Neural progenitor cell (in vitro differentiated cells): ENCODE measurements around the gene HSPB1. TPM values are rescaled to one million over a fixed set of nuclear protein-coding genes. Genes with fewer than 3 reads are reported as not detected.
"Not testable (repeated sequence)": the region's sequence is repeated elsewhere in the genome, so short reads cannot be mapped to it uniquely, and the experiment has no call there.

Experiments
- DNase-seq: peaks from one replicate; pipeline ENCODE4 v3.0.0-alpha.2; 2016; ENCODE audit warnings: low spot score
- H2AFZ ChIP-seq: fragments of 200-600 bp; sonication (generic); replicated peaks from 2 replicates; pipeline ENCODE4 v1.6.1; 2016; ENCODE audit warnings: antibody characterized with exemption
- H3F3A ChIP-seq: fragments of 200-600 bp; sonication (generic); 2 replicates; pipeline ENCODE4 v1.6.1; 2016; ENCODE audit warnings: antibody characterized with exemption, low read depth
- H3K27ac ChIP-seq: fragments of 200-600 bp; sonication (generic); 2 replicates; pipeline ENCODE4 v1.5.1; 2016; ENCODE audit warnings: mild to moderate bottlenecking
- H3K27me3 ChIP-seq: fragments of 200-600 bp; sonication (generic); 2 replicates; pipeline ENCODE4 v1.6.1; 2016; ENCODE audit warnings: mild to moderate bottlenecking, moderate library complexity
- H3K36me3 ChIP-seq: fragments of 200-600 bp; sonication (generic); 2 replicates; pipeline ENCODE4 v1.5.1; 2016
- H3K4me1 ChIP-seq: fragments of 200-600 bp; sonication (generic); 2 replicates; pipeline ENCODE4 v1.6.1; 2016; ENCODE audit warnings: mixed run types
- H3K4me2 ChIP-seq: fragments of 200-600 bp; sonication (generic); 2 replicates; pipeline ENCODE4 v1.6.1; 2016
- H3K4me3 ChIP-seq: fragments of 200-600 bp; sonication (generic); 2 replicates; pipeline ENCODE4 v1.5.1; 2016
- H3K79me2 ChIP-seq: fragments of 200-600 bp; sonication (generic); 2 replicates; pipeline ENCODE4 v1.6.1; 2016; ENCODE audit warnings: low read depth
- H3K9ac ChIP-seq: fragments of 200-600 bp; sonication (generic); 2 replicates; pipeline ENCODE4 v1.6.1; 2016
- H3K9me3 ChIP-seq: fragments of 200-600 bp; sonication (generic); 2 replicates; pipeline ENCODE4 v1.5.1; 2016; ENCODE audit warnings: low read depth
- H4K20me1 ChIP-seq: fragments of 200-600 bp; sonication (generic); 2 replicates; pipeline ENCODE4 v1.6.1; 2016; ENCODE audit warnings: low read depth
- H3K27ac Mint-ChIP-seq: 3 replicates; pipeline ENCODE4 v1.8.0; 2021; ENCODE audit warnings: mixed read lengths
- H3K27me3 Mint-ChIP-seq: 2 replicates; pipeline ENCODE4 v1.8.0; 2022; ENCODE audit warnings: low read depth, mild to moderate bottlenecking, inconsistent platforms, moderate library complexity, mixed read lengths; ENCODE audit not compliant: insufficient read depth
- H3K36me3 Mint-ChIP-seq: 3 replicates; pipeline ENCODE4 v1.8.0; 2021; ENCODE audit warnings: mixed read lengths
- H3K4me1 Mint-ChIP-seq: 3 replicates; pipeline ENCODE4 v1.8.0; 2021; ENCODE audit warnings: mixed read lengths
- H3K4me3 Mint-ChIP-seq: 3 replicates; pipeline ENCODE4 v1.8.0; 2021; ENCODE audit warnings: mild to moderate bottlenecking, moderate library complexity, mixed read lengths
- H3K9me3 Mint-ChIP-seq: 3 replicates; pipeline ENCODE4 v1.8.0; 2020; ENCODE audit warnings: mixed read lengths
- EZH2 ChIP-seq: fragments of 200-600 bp; sonication (generic); IDR thresholded peaks from 2 replicates; pipeline ENCODE4 v1.6.1; 2017; ENCODE audit warnings: antibody characterized with exemption, mild to moderate bottlenecking, moderate library complexity
- EZH2phosphoT487 ChIP-seq: fragments of 200-600 bp; sonication (generic); IDR thresholded peaks from 2 replicates; pipeline ENCODE4 v1.6.1; 2017; ENCODE audit warnings: antibody characterized with exemption
- total RNA-seq: library from RNA; depleted of rRNA; stranded (reverse); fragments of >200 nt; gene quantifications from 2 replicates; pipeline ENCODE4 v1.2.3, GENCODE V29; 2015; ENCODE audit warnings: low replicate concordance
- TF ChIP-seq, protein P1 (sequence below): fragments of 200-600 bp; sonication (generic); IDR thresholded peaks from 2 replicates; pipeline ENCODE4 v1.5.1; 2017; ENCODE audit warnings: antibody characterized with exemption, mild to moderate bottlenecking

Gene HSPB1
- total RNA-seq, 1 donor from 2014 or later = 9.7 TPM

DNA sequence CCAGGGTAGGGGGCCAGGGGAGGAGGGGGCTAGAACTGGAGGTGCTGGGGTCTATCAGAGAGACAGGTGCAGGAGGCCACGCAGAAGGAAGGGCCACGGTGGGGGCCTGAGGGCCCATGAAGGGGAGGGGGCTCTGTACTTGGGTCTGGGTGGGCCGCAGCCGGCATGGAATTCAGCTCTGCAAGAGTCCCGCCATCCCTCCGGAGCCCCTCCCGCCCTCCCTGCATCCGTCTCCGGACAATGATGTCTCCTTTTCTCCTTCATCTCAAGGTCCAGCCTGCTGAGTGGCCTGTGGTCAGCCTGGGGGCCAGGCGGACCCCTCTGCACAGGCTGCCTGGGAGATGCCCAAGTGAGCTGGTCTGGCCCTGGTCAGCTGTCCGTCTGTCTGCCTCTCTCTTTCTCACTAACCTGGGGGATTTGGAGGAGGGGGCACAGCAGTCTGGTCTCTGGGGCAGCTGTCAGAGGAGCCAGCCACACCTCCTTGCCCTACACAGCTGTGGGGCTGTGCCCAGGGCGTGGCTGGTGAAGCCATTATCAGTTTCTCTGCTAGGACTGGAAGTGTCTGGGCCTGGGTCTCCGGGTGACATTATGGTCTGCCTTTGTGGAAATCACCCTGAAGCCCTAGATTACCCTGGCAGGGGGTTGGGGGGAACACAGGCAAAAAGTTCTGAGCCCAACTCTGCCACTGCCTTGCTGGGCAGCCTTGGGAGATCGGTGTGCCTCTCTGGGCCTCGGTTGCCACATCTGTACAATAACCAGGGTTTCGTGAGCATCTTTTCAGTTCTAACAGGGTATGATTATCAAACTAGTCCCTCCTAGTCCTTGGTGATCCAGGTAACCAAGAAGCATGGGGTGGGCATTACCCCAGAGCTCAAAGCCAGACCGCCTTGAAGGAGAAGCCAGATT, 19.0 kb upstream of the HSPB1 start:
- H3K4me2 ChIP-seq = peak overlapping the region; percentile 92
- Mint-ChIP-seq H3K36me3 (no peaks in the 10 kb centered on the region), H3K4me1 (peaks cover 21% of the 10 kb centered on the region), H3K9me3 (no peaks in the 10 kb centered on the region), H3K4me3 (peak overlapping the region; percentile 83), H3K27ac (no peak overlapping the region), H3K27me3 (peaks cover 41% of the 10 kb centered on the region)
- H3K36me3 ChIP-seq = no peaks in the 10 kb centered on the region
- H3K27me3 ChIP-seq = peaks cover 62% of the 10 kb centered on the region
- peaks cover 9% of the 10 kb centered on the region for H4K20me1 ChIP-seq
- H3K9ac ChIP-seq = no peak overlapping the region
- no peak overlapping the region for H3K27ac ChIP-seq
- H3K79me2 ChIP-seq = no peaks in the 10 kb centered on the region
- peaks cover 8% of the 10 kb centered on the region for H3K4me1 ChIP-seq
- DNase-seq = peak; percentile 36
- peak overlapping the region; percentile 90 for H2AFZ ChIP-seq
- TF ChIP-seq EZH2phosphoT487 = no peak
- no peak for TF ChIP-seq EZH2
- H3K4me3 ChIP-seq = peak overlapping the region; percentile 76
- H3F3A ChIP-seq = peaks cover 23% of the 10 kb centered on the region
- H3K9me3 ChIP-seq = no peaks in the 10 kb centered on the region

DNA sequence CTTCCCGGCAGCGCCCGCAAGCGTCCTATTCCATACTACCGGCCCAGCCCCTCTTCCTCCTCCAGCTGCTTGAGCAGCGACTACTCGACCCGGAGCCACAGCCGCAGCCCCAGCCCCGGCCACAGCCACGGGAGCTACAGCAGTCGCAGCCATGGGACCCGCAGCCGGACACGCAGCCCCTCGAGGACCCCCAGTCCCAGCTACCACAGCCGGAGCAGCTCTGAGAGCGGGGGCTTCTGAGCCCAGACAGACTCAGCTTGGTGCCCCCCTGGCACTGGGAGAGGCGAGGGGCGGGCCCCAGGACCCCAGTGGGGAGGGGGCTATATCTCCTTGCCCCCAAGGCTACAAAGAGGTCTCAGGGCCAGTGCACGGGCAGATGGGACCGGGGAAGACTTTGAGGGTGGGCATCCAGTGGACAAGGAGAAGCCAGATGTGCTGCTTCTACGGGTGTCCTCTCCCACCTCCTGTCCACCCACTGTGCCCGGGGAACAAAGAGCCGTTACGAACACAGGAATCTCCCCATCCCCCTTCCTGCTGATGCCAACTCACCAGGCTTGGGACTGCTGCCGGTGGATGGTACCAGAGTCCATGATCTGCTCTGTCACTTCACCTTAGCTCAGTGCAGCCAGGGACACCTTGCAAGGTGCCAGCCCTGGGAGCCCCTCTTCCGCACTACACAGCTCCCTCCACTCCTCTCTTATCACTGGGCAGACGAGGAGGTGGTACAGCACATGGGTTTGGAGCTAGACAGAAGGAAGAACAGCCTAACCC, 16.7 kb upstream of the HSPB1 start:
- TF ChIP-seq, protein P1, sequence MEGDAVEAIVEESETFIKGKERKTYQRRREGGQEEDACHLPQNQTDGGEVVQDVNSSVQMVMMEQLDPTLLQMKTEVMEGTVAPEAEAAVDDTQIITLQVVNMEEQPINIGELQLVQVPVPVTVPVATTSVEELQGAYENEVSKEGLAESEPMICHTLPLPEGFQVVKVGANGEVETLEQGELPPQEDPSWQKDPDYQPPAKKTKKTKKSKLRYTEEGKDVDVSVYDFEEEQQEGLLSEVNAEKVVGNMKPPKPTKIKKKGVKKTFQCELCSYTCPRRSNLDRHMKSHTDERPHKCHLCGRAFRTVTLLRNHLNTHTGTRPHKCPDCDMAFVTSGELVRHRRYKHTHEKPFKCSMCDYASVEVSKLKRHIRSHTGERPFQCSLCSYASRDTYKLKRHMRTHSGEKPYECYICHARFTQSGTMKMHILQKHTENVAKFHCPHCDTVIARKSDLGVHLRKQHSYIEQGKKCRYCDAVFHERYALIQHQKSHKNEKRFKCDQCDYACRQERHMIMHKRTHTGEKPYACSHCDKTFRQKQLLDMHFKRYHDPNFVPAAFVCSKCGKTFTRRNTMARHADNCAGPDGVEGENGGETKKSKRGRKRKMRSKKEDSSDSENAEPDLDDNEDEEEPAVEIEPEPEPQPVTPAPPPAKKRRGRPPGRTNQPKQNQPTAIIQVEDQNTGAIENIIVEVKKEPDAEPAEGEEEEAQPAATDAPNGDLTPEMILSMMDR = no peak
- TF ChIP-seq EZH2 (no peak), EZH2phosphoT487 (no peak)
- H3K27me3 Mint-ChIP-seq = peaks cover 26% of the 10 kb centered on the region
- Histone ChIP-seq H3K4me2 (no peak overlapping the region), H4K20me1 (peaks cover 4% of the 10 kb centered on the region), H3K4me3 (no peak overlapping the region), H3K27me3 (peaks cover 40% of the 10 kb centered on the region), H3F3A (peaks cover 22% of the 10 kb centered on the region), H3K9ac (no peak overlapping the region), H3K79me2 (no peaks in the 10 kb centered on the region), H3K36me3 (no peaks in the 10 kb centered on the region), H3K27ac (no peak overlapping the region), H3K9me3 (no peaks in the 10 kb centered on the region), H3K4me1 (peaks cover 4% of the 10 kb centered on the region), H2AFZ (no peak overlapping the region)
- no peak overlapping the region for H3K4me3 Mint-ChIP-seq
- H3K4me1 Mint-ChIP-seq = peaks cover 19% of the 10 kb centered on the region
- DNase-seq = no peak
- no peaks in the 10 kb centered on the region for H3K9me3 Mint-ChIP-seq
- no peaks in the 10 kb centered on the region for H3K36me3 Mint-ChIP-seq
- H3K27ac Mint-ChIP-seq = no peak overlapping the region

DNA sequence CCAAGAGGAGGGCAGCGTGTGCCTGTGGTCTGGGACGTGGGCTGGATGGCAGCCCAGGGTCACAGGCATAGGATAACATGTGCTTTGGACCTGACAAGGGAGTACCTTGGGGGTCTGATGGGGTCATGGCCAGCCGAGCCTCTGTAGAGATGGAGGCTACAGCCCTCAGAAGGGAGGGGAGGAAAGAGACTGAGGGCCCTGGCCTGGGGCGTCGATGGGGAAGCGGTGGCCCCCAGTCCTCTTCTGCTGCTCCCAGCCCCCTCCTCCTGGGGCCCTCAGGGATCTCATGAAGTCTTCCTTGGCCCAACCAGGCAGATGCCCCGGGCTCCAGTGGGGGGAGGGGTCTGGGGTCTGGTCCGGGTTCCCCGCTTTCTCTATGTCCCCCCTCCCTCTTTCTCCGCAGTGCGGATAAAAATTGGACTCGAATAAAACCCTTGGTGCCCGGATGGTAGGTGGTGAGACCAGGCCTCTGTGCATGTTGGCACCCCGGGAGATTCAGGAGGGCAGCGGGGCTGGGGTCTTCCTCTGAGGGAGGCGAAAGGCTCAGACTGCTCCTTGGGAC, 15.6 kb upstream of the HSPB1 start:
- Histone ChIP-seq H3K27ac (no peak overlapping the region), H3K4me2 (no peak overlapping the region), H3K9ac (no peak overlapping the region), H4K20me1 (peaks cover 4% of the 10 kb centered on the region), H3K4me3 (no peak overlapping the region), H3F3A (peaks cover 18% of the 10 kb centered on the region), H2AFZ (no peak overlapping the region), H3K79me2 (no peaks in the 10 kb centered on the region), H3K36me3 (no peaks in the 10 kb centered on the region), H3K9me3 (no peaks in the 10 kb centered on the region), H3K4me1 (no peaks in the 10 kb centered on the region), H3K27me3 (peaks cover 28% of the 10 kb centered on the region)
- no peak for DNase-seq
- TF ChIP-seq EZH2phosphoT487 (no peak), EZH2 (no peak)
- TF ChIP-seq, protein P1 = no peak
- Mint-ChIP-seq H3K4me1 (peaks cover 22% of the 10 kb centered on the region), H3K9me3 (no peaks in the 10 kb centered on the region), H3K36me3 (no peaks in the 10 kb centered on the region), H3K4me3 (no peak overlapping the region), H3K27ac (no peak overlapping the region), H3K27me3 (peaks cover 23% of the 10 kb centered on the region)

DNA sequence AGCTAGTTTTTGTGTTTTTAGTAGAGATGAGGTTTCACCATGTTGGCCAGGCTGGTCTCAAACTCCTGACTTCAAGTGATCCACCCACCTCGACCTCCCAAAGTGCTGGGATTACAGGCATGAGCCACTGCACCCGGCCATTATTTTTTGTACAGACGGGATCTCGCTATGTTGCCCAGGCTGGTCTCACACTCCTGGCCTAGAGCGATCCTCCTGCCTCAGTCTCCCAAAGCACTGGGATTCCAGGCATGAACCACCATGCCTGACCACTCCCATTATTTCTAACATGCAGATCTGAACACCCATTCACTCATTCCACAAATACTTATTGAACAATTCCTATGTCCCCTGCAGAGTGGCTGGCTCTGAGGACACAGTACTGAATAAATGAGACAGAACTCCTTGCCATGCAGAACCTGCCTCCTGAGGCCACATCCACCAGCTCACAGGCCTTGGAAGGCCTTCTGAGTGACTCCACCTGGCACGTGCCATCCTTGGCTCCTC, 11.6 kb upstream of the HSPB1 start:
- Mint-ChIP-seq H3K4me3 (peak overlapping the region; percentile 69), H3K4me1 (peaks cover 29% of the 10 kb centered on the region), H3K27ac (peak overlapping the region; percentile 90)
- not testable (repeated sequence) for H3K36me3 ChIP-seq, H4K20me1 ChIP-seq, H3K27ac ChIP-seq, H3K9me3 Mint-ChIP-seq, DNase-seq, H3K4me3 ChIP-seq, H3F3A ChIP-seq, H3K79me2 ChIP-seq, H3K9ac ChIP-seq, H2AFZ ChIP-seq, H3K36me3 Mint-ChIP-seq, H3K27me3 ChIP-seq, H3K4me1 ChIP-seq, H3K4me2 ChIP-seq, H3K9me3 ChIP-seq, H3K27me3 Mint-ChIP-seq
